ENCODE measurements around the gene HRH1. TPM values are rescaled to one million over a fixed set of nuclear protein-coding genes. Genes with fewer than 3 reads are reported as not detected.

HRH1 gene
- total and polyA plus RNA-seq, 4 donors: 3.9 to 45.1 (median 13.4) TPM

- no peaks in the 10 kb centered on the region for H3K9me3 ChIP-seq (ENCODE audit: control insufficient read depth, low read length)
- intact Hi-C loops (cut with DNase I): no loop called here
- H3K27ac ChIP-seq (ENCODE audit: low read depth in 1 of 2, low read length in 2 of 2): peak overlapping the region; percentile 49 to 83
- H3K27me3 ChIP-seq (ENCODE audit: control insufficient read depth in 1 of 2, insufficient read depth in 2 of 2, low read length in 1 of 2): no peaks in the 10 kb centered on the region
- 13 to 15% methylated on average over 22 of the region's 22 CpGs for WGBS, 2 donors
- ATAC-seq (ENCODE audit: low FRiP score): peak; percentile 87
- peak; percentile 88 to 91 for DNase-seq
- H3K36me3 ChIP-seq (ENCODE audit: control insufficient read depth in 1 of 2, insufficient read depth in 2 of 2, low read length in 1 of 2): no peaks in the 10 kb centered on the region
- H3K4me3 ChIP-seq (ENCODE audit: low read length in 2 of 2): no peak overlapping the region
- H3K4me1 ChIP-seq (ENCODE audit: control insufficient read depth in 1 of 2, insufficient read depth in 2 of 2, low read length in 2 of 2): peaks cover 0 to 3% of the 10 kb centered on the region in 2 donors
These were observed 17.3 kb upstream of the HRH1 start for GRCh38 chr3:11136830-11137626.

- peaks cover 0 to 3% of the 10 kb centered on the region in 2 donors for H3K4me1 ChIP-seq (ENCODE audit: control insufficient read depth in 1 of 2, insufficient read depth in 2 of 2, low read length in 2 of 2)
- WGBS, 2 donors: 91 to 93% methylated on average over 6 of the region's 6 CpGs
- H3K27ac ChIP-seq (ENCODE audit: low read depth in 1 of 2, low read length in 2 of 2): peak overlapping the region in 1 of 2 donors; percentile 49
- ATAC-seq (ENCODE audit: low FRiP score) (no peak), DNase-seq (no peak)
- intact Hi-C loops (cut with DNase I): no loop called here
- H3K27me3 ChIP-seq (ENCODE audit: control insufficient read depth in 1 of 2, insufficient read depth in 2 of 2, low read length in 1 of 2): no peaks in the 10 kb centered on the region
- H3K9me3 ChIP-seq (ENCODE audit: control insufficient read depth, low read length): no peaks in the 10 kb centered on the region
- H3K36me3 ChIP-seq (ENCODE audit: control insufficient read depth in 1 of 2, insufficient read depth in 2 of 2, low read length in 1 of 2): no peaks in the 10 kb centered on the region
- no peak overlapping the region for H3K4me3 ChIP-seq (ENCODE audit: low read length in 2 of 2)
These were observed 16.7 kb upstream of the HRH1 start for GRCh38 chr3:11137627-11137959.

GRCh38 chr3:11138371-11138770 lies 15.9 kb upstream of the HRH1 start:
- no peak for DNase-seq
- peaks cover 0 to 3% of the 10 kb centered on the region in 2 donors for H3K4me1 ChIP-seq (ENCODE audit: control insufficient read depth in 1 of 2, insufficient read depth in 2 of 2, low read length in 2 of 2)
- H3K36me3 ChIP-seq (ENCODE audit: control insufficient read depth in 1 of 2, insufficient read depth in 2 of 2, low read length in 1 of 2): no peaks in the 10 kb centered on the region
- ATAC-seq (ENCODE audit: low FRiP score): no peak
- no peak overlapping the region for H3K27ac ChIP-seq (ENCODE audit: low read depth in 1 of 2, low read length in 2 of 2)
- no peaks in the 10 kb centered on the region for H3K9me3 ChIP-seq (ENCODE audit: control insufficient read depth, low read length)
- no peaks in the 10 kb centered on the region for H3K27me3 ChIP-seq (ENCODE audit: control insufficient read depth in 1 of 2, insufficient read depth in 2 of 2, low read length in 1 of 2)
- intact Hi-C loops (cut with DNase I): no loop called here
- WGBS, 2 donors: 85 to 88% methylated on average over 2 of the region's 2 CpGs
- no peak overlapping the region for H3K4me3 ChIP-seq (ENCODE audit: low read length in 2 of 2)

GRCh38 chr3:11140030-11140712 lies 14.1 kb upstream of the HRH1 start:
- DNase-seq: peak in 1 of 2 donors; percentile 79
- ATAC-seq (ENCODE audit: low FRiP score): peak; percentile 31
- Histone ChIP-seq H3K27ac (ENCODE audit: low read depth in 1 of 2, low read length in 2 of 2) (no peak overlapping the region), H3K9me3 (ENCODE audit: control insufficient read depth, low read length) (no peaks in the 10 kb centered on the region), H3K36me3 (ENCODE audit: control insufficient read depth in 1 of 2, insufficient read depth in 2 of 2, low read length in 1 of 2) (no peaks in the 10 kb centered on the region), H3K4me3 (ENCODE audit: low read length in 2 of 2) (no peak overlapping the region), H3K27me3 (ENCODE audit: control insufficient read depth in 1 of 2, insufficient read depth in 2 of 2, low read length in 1 of 2) (no peaks in the 10 kb centered on the region), H3K4me1 (ENCODE audit: control insufficient read depth in 1 of 2, insufficient read depth in 2 of 2, low read length in 2 of 2) (peaks cover 0 to 3% of the 10 kb centered on the region in 2 donors)
- 32 to 35% methylated on average over 13 of the region's 13 CpGs for WGBS, 2 donors
- intact Hi-C loops (cut with DNase I): no loop called here

- DNase-seq (no peak), ATAC-seq (ENCODE audit: low FRiP score) (no peak)
- Histone ChIP-seq H3K9me3 (ENCODE audit: control insufficient read depth, low read length) (no peaks in the 10 kb centered on the region), H3K27me3 (ENCODE audit: control insufficient read depth in 1 of 2, insufficient read depth in 2 of 2, low read length in 1 of 2) (no peaks in the 10 kb centered on the region), H3K4me1 (ENCODE audit: control insufficient read depth in 1 of 2, insufficient read depth in 2 of 2, low read length in 2 of 2) (peaks cover 0 to 3% of the 10 kb centered on the region in 2 donors), H3K4me3 (ENCODE audit: low read length in 2 of 2) (no peak overlapping the region), H3K36me3 (ENCODE audit: control insufficient read depth in 1 of 2, insufficient read depth in 2 of 2, low read length in 1 of 2) (no peaks in the 10 kb centered on the region), H3K27ac (ENCODE audit: low read depth in 1 of 2, low read length in 2 of 2) (no peak overlapping the region)
- 85 to 88% methylated on average over 2 of the region's 2 CpGs for WGBS, 2 donors
- intact Hi-C loops (cut with DNase I): no loop called here
These were observed 13.6 kb upstream of the HRH1 start for GRCh38 chr3:11140713-11141104.

GRCh38 chr3:11143476-11143875 lies 10.8 kb upstream of the HRH1 start:
- no peaks in the 10 kb centered on the region for H3K36me3 ChIP-seq (ENCODE audit: control insufficient read depth in 1 of 2, insufficient read depth in 2 of 2, low read length in 1 of 2)
- H3K9me3 ChIP-seq (ENCODE audit: control insufficient read depth, low read length): no peaks in the 10 kb centered on the region
- no peak overlapping the region for H3K27ac ChIP-seq (ENCODE audit: low read depth in 1 of 2, low read length in 2 of 2)
- H3K4me1 ChIP-seq (ENCODE audit: control insufficient read depth in 1 of 2, insufficient read depth in 2 of 2, low read length in 2 of 2): no peaks in the 10 kb centered on the region
- DNase-seq (no peak), ATAC-seq (ENCODE audit: low FRiP score) (no peak)
- no peak overlapping the region for H3K4me3 ChIP-seq (ENCODE audit: low read length in 2 of 2)
- 96 to 98% methylated on average over 5 of the region's 5 CpGs for WGBS, 2 donors
- intact Hi-C loops (cut with DNase I): no loop called here
- H3K27me3 ChIP-seq (ENCODE audit: control insufficient read depth in 1 of 2, insufficient read depth in 2 of 2, low read length in 1 of 2): no peaks in the 10 kb centered on the region

- Histone ChIP-seq H3K4me1 (ENCODE audit: control insufficient read depth in 1 of 2, insufficient read depth in 2 of 2, low read length in 2 of 2) (no peaks in the 10 kb centered on the region), H3K36me3 (ENCODE audit: control insufficient read depth in 1 of 2, insufficient read depth in 2 of 2, low read length in 1 of 2) (no peaks in the 10 kb centered on the region), H3K9me3 (ENCODE audit: control insufficient read depth, low read length) (no peaks in the 10 kb centered on the region), H3K27ac (ENCODE audit: low read depth in 1 of 2, low read length in 2 of 2) (no peak overlapping the region), H3K27me3 (ENCODE audit: control insufficient read depth in 1 of 2, insufficient read depth in 2 of 2, low read length in 1 of 2) (no peaks in the 10 kb centered on the region), H3K4me3 (ENCODE audit: low read length in 2 of 2) (no peak overlapping the region)
- DNase-seq (no peak), ATAC-seq (ENCODE audit: low FRiP score) (no peak)
- intact Hi-C loops (cut with DNase I): loop anchor here in 1 of 2 donors (5.0 kb wide), 1 partner anchor 48 kb away; no protein-coding TSS in a partner anchor
- WGBS, 2 donors: 79 to 85% methylated on average over 5 of the region's 5 CpGs
These were observed 9.3 kb upstream of the HRH1 start for GRCh38 chr3:11144996-11145395.

- no peaks in the 10 kb centered on the region for H3K27me3 ChIP-seq (ENCODE audit: control insufficient read depth in 1 of 2, insufficient read depth in 2 of 2, low read length in 1 of 2)
- no peaks in the 10 kb centered on the region for H3K4me1 ChIP-seq (ENCODE audit: control insufficient read depth in 1 of 2, insufficient read depth in 2 of 2, low read length in 2 of 2)
- no peaks in the 10 kb centered on the region for H3K36me3 ChIP-seq (ENCODE audit: control insufficient read depth in 1 of 2, insufficient read depth in 2 of 2, low read length in 1 of 2)
- intact Hi-C loops (cut with DNase I): loop anchor here in 1 of 2 donors (5.0 kb wide), 1 partner anchor 49 kb away; no protein-coding TSS in a partner anchor
- peak; percentile 42 for ATAC-seq (ENCODE audit: low FRiP score)
- WGBS, 2 donors: 4 to 6% methylated on average over 3 of the region's 3 CpGs
- no peak overlapping the region for H3K4me3 ChIP-seq (ENCODE audit: low read length in 2 of 2)
- peak overlapping the region in 1 of 2 donors; percentile 4 for H3K27ac ChIP-seq (ENCODE audit: low read depth in 1 of 2, low read length in 2 of 2)
- H3K9me3 ChIP-seq (ENCODE audit: control insufficient read depth, low read length): no peaks in the 10 kb centered on the region
- DNase-seq: no peak
These were observed 8.4 kb upstream of the HRH1 start for GRCh38 chr3:11145888-11146287.
